Measurements from ENCODE around the gene RAI14. TPM values are rescaled to one million over a fixed set of nuclear protein-coding genes. Genes with fewer than 3 reads are reported as not detected.

RAI14 gene
- total and polyA plus RNA-seq, 4 experiments from 2014 or later = 0.15 to 2.6 (median 2.1) TPM

GRCh38 chr5:34738381-34738780 is 82.3 kb downstream of the RAI14 start:
- Histone ChIP-seq H3K36me3 (ENCODE audit: insufficient read depth, low read length) (no peaks in the 10 kb centered on the region), H3K4me1 (ENCODE audit: insufficient read depth, low read length) (peaks cover 4% of the 10 kb centered on the region), H3K4me3 (ENCODE audit: low read length in 2 of 2) (no peak overlapping the region), H3K9me3 (ENCODE audit: control insufficient read depth in 1 of 2, low read length in 2 of 2) (no peaks in the 10 kb centered on the region), H3K27me3 (ENCODE audit: insufficient read depth, low read length) (no peaks in the 10 kb centered on the region), H3K27ac (ENCODE audit: low read depth, low read length) (no peak overlapping the region)
- no peak for DNase-seq
- no peaks in the 10 kb centered on the region for H3K36me3 Mint-ChIP-seq
- ChIA-PET POLR2A (ENCODE audit: partially characterized antibody) (no interaction called here), CTCF (ENCODE audit: partially characterized antibody) (no interaction called here)
- peaks cover 0 to 1% (median 0%) of the 10 kb centered on the region in 4 donors for H3K4me1 Mint-ChIP-seq
- H3K4me3 Mint-ChIP-seq = no peak overlapping the region
- intact Hi-C loops (cut with micrococcal nuclease) = no loop called here
- no peak overlapping the region for H3K27ac Mint-ChIP-seq
- H3K27me3 Mint-ChIP-seq = peaks cover 0 to 2% of the 10 kb centered on the region in 2 donors
- H3K9me3 Mint-ChIP-seq = peaks cover 0 to 4% (median 0%) of the 10 kb centered on the region in 8 donors

GRCh38 chr5:34740389-34740806 is 84.3 kb downstream of the RAI14 start:
- no peak overlapping the region for H3K27ac ChIP-seq (ENCODE audit: low read depth, low read length)
- DNase-seq = no peak
- intact Hi-C loops (cut with micrococcal nuclease) = no loop called here
- H3K27me3 ChIP-seq (ENCODE audit: insufficient read depth, low read length) = no peaks in the 10 kb centered on the region
- no peaks in the 10 kb centered on the region for H3K27me3 Mint-ChIP-seq
- POLR2A ChIA-PET (ENCODE audit: partially characterized antibody) = no interaction called here
- no peaks in the 10 kb centered on the region for H3K36me3 Mint-ChIP-seq
- H3K36me3 ChIP-seq (ENCODE audit: insufficient read depth, low read length) = no peaks in the 10 kb centered on the region
- CTCF ChIA-PET (ENCODE audit: partially characterized antibody) = no interaction called here
- no peak overlapping the region for H3K4me3 ChIP-seq (ENCODE audit: low read length in 2 of 2)
- no peak overlapping the region for H3K27ac Mint-ChIP-seq
- peaks cover 0 to 4% (median 0%) of the 10 kb centered on the region in 8 donors for H3K9me3 Mint-ChIP-seq
- no peak overlapping the region for H3K4me3 Mint-ChIP-seq
- peaks cover 0 to 1% (median 0%) of the 10 kb centered on the region in 4 donors for H3K4me1 Mint-ChIP-seq
- H3K4me1 ChIP-seq (ENCODE audit: insufficient read depth, low read length) = peaks cover 5% of the 10 kb centered on the region
- no peaks in the 10 kb centered on the region for H3K9me3 ChIP-seq (ENCODE audit: control insufficient read depth in 1 of 2, low read length in 2 of 2)

- CTCF ChIA-PET (ENCODE audit: partially characterized antibody) = no interaction called here
Observed at GRCh38 chr5:34742061-34742460, 85.9 kb downstream of the RAI14 start.

GRCh38 chr5:34743878-34744277 is 87.8 kb downstream of the RAI14 start:
- no peaks in the 10 kb centered on the region for H3K27me3 Mint-ChIP-seq
- Histone ChIP-seq H3K4me1 (ENCODE audit: insufficient read depth, low read length) (peaks cover 5% of the 10 kb centered on the region), H3K27me3 (ENCODE audit: insufficient read depth, low read length) (no peaks in the 10 kb centered on the region), H3K9me3 (ENCODE audit: control insufficient read depth in 1 of 2, low read length in 2 of 2) (no peaks in the 10 kb centered on the region), H3K27ac (ENCODE audit: low read depth, low read length) (no peak overlapping the region), H3K36me3 (ENCODE audit: insufficient read depth, low read length) (no peaks in the 10 kb centered on the region), H3K4me3 (ENCODE audit: low read length in 2 of 2) (no peak overlapping the region)
- ChIA-PET POLR2A (ENCODE audit: partially characterized antibody) (no interaction called here), CTCF (ENCODE audit: partially characterized antibody) (no interaction called here)
- H3K4me1 Mint-ChIP-seq = peaks cover 0 to 1% (median 0%) of the 10 kb centered on the region in 4 donors
- H3K36me3 Mint-ChIP-seq = no peaks in the 10 kb centered on the region
- H3K4me3 Mint-ChIP-seq = no peak overlapping the region
- peaks cover 0 to 4% (median 0%) of the 10 kb centered on the region in 8 donors for H3K9me3 Mint-ChIP-seq
- H3K27ac Mint-ChIP-seq = no peak overlapping the region
- DNase-seq = no peak
- intact Hi-C loops (cut with micrococcal nuclease) = no loop called here

More at GRCh38 chr5:34742061-34742460, 85.9 kb downstream of the RAI14 start:
- no peak overlapping the region for H3K27ac ChIP-seq (ENCODE audit: low read depth, low read length)
- DNase-seq = no peak
- H3K4me1 ChIP-seq (ENCODE audit: insufficient read depth, low read length) = peaks cover 5% of the 10 kb centered on the region
- intact Hi-C loops (cut with micrococcal nuclease) = no loop called here
- no peak overlapping the region for H3K27ac Mint-ChIP-seq
- no peaks in the 10 kb centered on the region for H3K27me3 ChIP-seq (ENCODE audit: insufficient read depth, low read length)
- H3K4me1 Mint-ChIP-seq = peaks cover 0 to 1% (median 0%) of the 10 kb centered on the region in 4 donors
- no peak overlapping the region for H3K4me3 ChIP-seq (ENCODE audit: low read length in 2 of 2)
- no peaks in the 10 kb centered on the region for H3K9me3 ChIP-seq (ENCODE audit: control insufficient read depth in 1 of 2, low read length in 2 of 2)
- no peaks in the 10 kb centered on the region for H3K36me3 ChIP-seq (ENCODE audit: insufficient read depth, low read length)
- POLR2A ChIA-PET (ENCODE audit: partially characterized antibody) = no interaction called here
- no peaks in the 10 kb centered on the region for H3K27me3 Mint-ChIP-seq
- H3K36me3 Mint-ChIP-seq = no peaks in the 10 kb centered on the region
- no peak overlapping the region for H3K4me3 Mint-ChIP-seq
- H3K9me3 Mint-ChIP-seq = peaks cover 0 to 4% (median 0%) of the 10 kb centered on the region in 8 donors

- Histone ChIP-seq H3K27me3 (ENCODE audit: insufficient read depth, low read length) (no peaks in the 10 kb centered on the region), H3K36me3 (ENCODE audit: insufficient read depth, low read length) (no peaks in the 10 kb centered on the region), H3K4me1 (ENCODE audit: insufficient read depth, low read length) (no peaks in the 10 kb centered on the region), H3K9me3 (ENCODE audit: control insufficient read depth in 1 of 2, low read length in 2 of 2) (no peaks in the 10 kb centered on the region), H3K4me3 (ENCODE audit: low read length in 2 of 2) (no peak overlapping the region), H3K27ac (ENCODE audit: low read depth, low read length) (no peak overlapping the region)
- intact Hi-C loops (cut with micrococcal nuclease) = no loop called here
- H3K4me3 Mint-ChIP-seq = no peak overlapping the region
- ChIA-PET POLR2A (ENCODE audit: partially characterized antibody) (no interaction called here), CTCF (ENCODE audit: partially characterized antibody) (no interaction called here)
- H3K27ac Mint-ChIP-seq = no peak overlapping the region
- no peaks in the 10 kb centered on the region for H3K36me3 Mint-ChIP-seq
- peaks cover 0 to 4% of the 10 kb centered on the region in 2 donors for H3K27me3 Mint-ChIP-seq
- H3K4me1 Mint-ChIP-seq = no peaks in the 10 kb centered on the region
- peaks cover 0 to 2% (median 0%) of the 10 kb centered on the region in 8 donors for H3K9me3 Mint-ChIP-seq
- DNase-seq = no peak
Observed at GRCh38 chr5:34748431-34748830, 92.3 kb downstream of the RAI14 start.

GRCh38 chr5:34749431-34749873 is 93.3 kb downstream of the RAI14 start:
- CTCF ChIA-PET (ENCODE audit: partially characterized antibody) = no interaction called here

GRCh38 chr5:34750206-34750605 is 94.1 kb downstream of the RAI14 start:
- Mint-ChIP-seq H3K27ac (no peak overlapping the region), H3K4me3 (no peak overlapping the region), H3K9me3 (peaks cover 0 to 2% (median 0%) of the 10 kb centered on the region in 8 donors), H3K36me3 (no peaks in the 10 kb centered on the region), H3K27me3 (peaks cover 0 to 4% of the 10 kb centered on the region in 2 donors), H3K4me1 (no peaks in the 10 kb centered on the region)
- H3K36me3 ChIP-seq (ENCODE audit: insufficient read depth, low read length) = no peaks in the 10 kb centered on the region
- intact Hi-C loops (cut with micrococcal nuclease) = no loop called here
- CTCF ChIA-PET (ENCODE audit: partially characterized antibody) = no interaction called here
- no peak for DNase-seq
- H3K27ac ChIP-seq (ENCODE audit: low read depth, low read length) = no peak overlapping the region
- no peaks in the 10 kb centered on the region for H3K27me3 ChIP-seq (ENCODE audit: insufficient read depth, low read length)
- POLR2A ChIA-PET (ENCODE audit: partially characterized antibody) = no interaction called here
- H3K4me3 ChIP-seq (ENCODE audit: low read length in 2 of 2) = no peak overlapping the region
- H3K4me1 ChIP-seq (ENCODE audit: insufficient read depth, low read length) = no peaks in the 10 kb centered on the region
- H3K9me3 ChIP-seq (ENCODE audit: control insufficient read depth in 1 of 2, low read length in 2 of 2) = no peaks in the 10 kb centered on the region

More at GRCh38 chr5:34749431-34749873, 93.3 kb downstream of the RAI14 start:
- Mint-ChIP-seq H3K27me3 (peaks cover 0 to 4% of the 10 kb centered on the region in 2 donors), H3K36me3 (no peaks in the 10 kb centered on the region), H3K27ac (no peak overlapping the region), H3K4me1 (no peaks in the 10 kb centered on the region), H3K4me3 (no peak overlapping the region), H3K9me3 (peaks cover 0 to 2% (median 0%) of the 10 kb centered on the region in 8 donors)
- Histone ChIP-seq H3K27ac (ENCODE audit: low read depth, low read length) (no peak overlapping the region), H3K27me3 (ENCODE audit: insufficient read depth, low read length) (no peaks in the 10 kb centered on the region), H3K9me3 (ENCODE audit: control insufficient read depth in 1 of 2, low read length in 2 of 2) (no peaks in the 10 kb centered on the region), H3K4me1 (ENCODE audit: insufficient read depth, low read length) (no peaks in the 10 kb centered on the region), H3K36me3 (ENCODE audit: insufficient read depth, low read length) (no peaks in the 10 kb centered on the region), H3K4me3 (ENCODE audit: low read length in 2 of 2) (no peak overlapping the region)
- DNase-seq = no peak
- POLR2A ChIA-PET (ENCODE audit: partially characterized antibody) = no interaction called here
- intact Hi-C loops (cut with micrococcal nuclease) = no loop called here
